Measurements from ENCODE around the gene PRKG1. TPM values are rescaled to one million over a fixed set of nuclear protein-coding genes. Genes with fewer than 3 reads are reported as not detected.
A peak's percentile ranks its signal among the peaks of the same experiment; 100 is the strongest.

Gene PRKG1
- total and polyA plus RNA-seq, 4 donors, result 26.2 to 199 (median 94.1) TPM

- no peak overlapping the region for H3K4me3 ChIP-seq (ENCODE audit: low read length in 2 of 2)
- ATAC-seq (ENCODE audit: low FRiP score), result peak; percentile 68
- peaks cover 1 to 7% of the 10 kb centered on the region in 2 donors for H3K4me1 ChIP-seq (ENCODE audit: control insufficient read depth in 1 of 2, insufficient read depth in 2 of 2, low read length in 2 of 2)
- peak; percentile 59 to 80 for DNase-seq
- intact Hi-C loops (cut with DNase I), result no loop called here
- peak overlapping the region in 1 of 2 donors; percentile 28 for H3K27ac ChIP-seq (ENCODE audit: low read depth in 1 of 2, low read length in 2 of 2)
- H3K36me3 ChIP-seq (ENCODE audit: control insufficient read depth in 1 of 2, insufficient read depth in 2 of 2, low read length in 1 of 2), result no peaks in the 10 kb centered on the region
- H3K9me3 ChIP-seq (ENCODE audit: control insufficient read depth, low read length), result no peaks in the 10 kb centered on the region
- 44 to 49% methylated on average over 2 of the region's 2 CpGs for WGBS, 2 donors
- no peaks in the 10 kb centered on the region for H3K27me3 ChIP-seq (ENCODE audit: control insufficient read depth in 1 of 2, insufficient read depth in 2 of 2, low read length in 1 of 2)
Measured at GRCh38 chr10:51397695-51398094, 323.4 kb downstream of the PRKG1 start.

GRCh38 chr10:51399840-51400239 lies 325.6 kb downstream of the PRKG1 start:
- intact Hi-C loops (cut with DNase I), result no loop called here
- Histone ChIP-seq H3K4me3 (ENCODE audit: low read length in 2 of 2) (no peak overlapping the region), H3K36me3 (ENCODE audit: control insufficient read depth in 1 of 2, insufficient read depth in 2 of 2, low read length in 1 of 2) (no peaks in the 10 kb centered on the region), H3K27ac (ENCODE audit: low read depth in 1 of 2, low read length in 2 of 2) (no peak overlapping the region), H3K9me3 (ENCODE audit: control insufficient read depth, low read length) (no peaks in the 10 kb centered on the region), H3K27me3 (ENCODE audit: control insufficient read depth in 1 of 2, insufficient read depth in 2 of 2, low read length in 1 of 2) (no peaks in the 10 kb centered on the region), H3K4me1 (ENCODE audit: control insufficient read depth in 1 of 2, insufficient read depth in 2 of 2, low read length in 2 of 2) (peaks cover 6 to 7% of the 10 kb centered on the region in 2 donors)
- DNase-seq (no peak), ATAC-seq (ENCODE audit: low FRiP score) (no peak)
- 95% methylated on average over 6 of the region's 6 CpGs for WGBS, 2 donors

- 60 to 63% methylated on average over 8 of the region's 8 CpGs for WGBS, 2 donors
- no peak overlapping the region for H3K4me3 ChIP-seq (ENCODE audit: low read length in 2 of 2)
- no peaks in the 10 kb centered on the region for H3K27me3 ChIP-seq (ENCODE audit: control insufficient read depth in 1 of 2, insufficient read depth in 2 of 2, low read length in 1 of 2)
- peaks cover 7 to 9% of the 10 kb centered on the region in 2 donors for H3K4me1 ChIP-seq (ENCODE audit: control insufficient read depth in 1 of 2, insufficient read depth in 2 of 2, low read length in 2 of 2)
- ATAC-seq (ENCODE audit: low FRiP score), result no peak
- no peak for DNase-seq
- intact Hi-C loops (cut with DNase I), result no loop called here
- H3K9me3 ChIP-seq (ENCODE audit: control insufficient read depth, low read length), result no peaks in the 10 kb centered on the region
- H3K27ac ChIP-seq (ENCODE audit: low read depth in 1 of 2, low read length in 2 of 2), result no peak overlapping the region
- H3K36me3 ChIP-seq (ENCODE audit: control insufficient read depth in 1 of 2, insufficient read depth in 2 of 2, low read length in 1 of 2), result no peaks in the 10 kb centered on the region
Measured at GRCh38 chr10:51400392-51401096, 326.3 kb downstream of the PRKG1 start.

- WGBS, 2 donors, result 17 to 20% methylated on average over 1 of the region's 1 CpG
Measured at GRCh38 chr10:51403521-51403920, 329.2 kb downstream of the PRKG1 start.

GRCh38 chr10:51405580-51406351 lies 331.5 kb downstream of the PRKG1 start:
- intact Hi-C loops (cut with DNase I), result no loop called here
- 52 to 60% methylated on average over 10 of the region's 10 CpGs for WGBS, 2 donors
- Histone ChIP-seq H3K4me1 (ENCODE audit: control insufficient read depth in 1 of 2, insufficient read depth in 2 of 2, low read length in 2 of 2) (peaks cover 0 to 14% of the 10 kb centered on the region in 2 donors), H3K27me3 (ENCODE audit: control insufficient read depth in 1 of 2, insufficient read depth in 2 of 2, low read length in 1 of 2) (no peaks in the 10 kb centered on the region), H3K9me3 (ENCODE audit: control insufficient read depth, low read length) (no peaks in the 10 kb centered on the region), H3K36me3 (ENCODE audit: control insufficient read depth in 1 of 2, insufficient read depth in 2 of 2, low read length in 1 of 2) (no peaks in the 10 kb centered on the region), H3K27ac (ENCODE audit: low read depth in 1 of 2, low read length in 2 of 2) (peak overlapping the region in 1 of 2 donors; percentile 69), H3K4me3 (ENCODE audit: low read length in 2 of 2) (no peak overlapping the region)
- ATAC-seq (ENCODE audit: low FRiP score), result peak; percentile 46
- no peak for DNase-seq

More at GRCh38 chr10:51403521-51403920, 329.2 kb downstream of the PRKG1 start:
- no peak overlapping the region for H3K4me3 ChIP-seq (ENCODE audit: low read length in 2 of 2)
- no peak overlapping the region for H3K27ac ChIP-seq (ENCODE audit: low read depth in 1 of 2, low read length in 2 of 2)
- no peaks in the 10 kb centered on the region for H3K9me3 ChIP-seq (ENCODE audit: control insufficient read depth, low read length)
- DNase-seq (no peak), ATAC-seq (ENCODE audit: low FRiP score) (no peak)
- H3K27me3 ChIP-seq (ENCODE audit: control insufficient read depth in 1 of 2, insufficient read depth in 2 of 2, low read length in 1 of 2), result no peaks in the 10 kb centered on the region
- no peaks in the 10 kb centered on the region for H3K36me3 ChIP-seq (ENCODE audit: control insufficient read depth in 1 of 2, insufficient read depth in 2 of 2, low read length in 1 of 2)
- intact Hi-C loops (cut with DNase I), result no loop called here
- peaks cover 2 to 14% of the 10 kb centered on the region in 2 donors for H3K4me1 ChIP-seq (ENCODE audit: control insufficient read depth in 1 of 2, insufficient read depth in 2 of 2, low read length in 2 of 2)

GRCh38 chr10:51406581-51406980 lies 332.3 kb downstream of the PRKG1 start:
- no peak overlapping the region for H3K4me3 ChIP-seq (ENCODE audit: low read length in 2 of 2)
- H3K36me3 ChIP-seq (ENCODE audit: control insufficient read depth in 1 of 2, insufficient read depth in 2 of 2, low read length in 1 of 2), result no peaks in the 10 kb centered on the region
- WGBS, 2 donors, result 95% methylated on average over 6 of the region's 6 CpGs
- intact Hi-C loops (cut with DNase I), result no loop called here
- ATAC-seq (ENCODE audit: low FRiP score) (no peak), DNase-seq (no peak)
- H3K9me3 ChIP-seq (ENCODE audit: control insufficient read depth, low read length), result no peaks in the 10 kb centered on the region
- no peaks in the 10 kb centered on the region for H3K27me3 ChIP-seq (ENCODE audit: control insufficient read depth in 1 of 2, insufficient read depth in 2 of 2, low read length in 1 of 2)
- no peak overlapping the region for H3K27ac ChIP-seq (ENCODE audit: low read depth in 1 of 2, low read length in 2 of 2)
- peaks cover 0 to 16% of the 10 kb centered on the region in 2 donors for H3K4me1 ChIP-seq (ENCODE audit: control insufficient read depth in 1 of 2, insufficient read depth in 2 of 2, low read length in 2 of 2)

- no peak for ATAC-seq (ENCODE audit: low FRiP score)
- DNase-seq, result no peak
- intact Hi-C loops (cut with DNase I), result no loop called here
- Histone ChIP-seq H3K4me3 (ENCODE audit: low read length in 2 of 2) (no peak overlapping the region), H3K27me3 (ENCODE audit: control insufficient read depth in 1 of 2, insufficient read depth in 2 of 2, low read length in 1 of 2) (no peaks in the 10 kb centered on the region), H3K36me3 (ENCODE audit: control insufficient read depth in 1 of 2, insufficient read depth in 2 of 2, low read length in 1 of 2) (no peaks in the 10 kb centered on the region), H3K4me1 (ENCODE audit: control insufficient read depth in 1 of 2, insufficient read depth in 2 of 2, low read length in 2 of 2) (peaks cover 3 to 13% of the 10 kb centered on the region in 2 donors), H3K27ac (ENCODE audit: low read depth in 1 of 2, low read length in 2 of 2) (peak overlapping the region in 1 of 2 donors; percentile 36), H3K9me3 (ENCODE audit: control insufficient read depth, low read length) (no peaks in the 10 kb centered on the region)
- 85 to 90% methylated on average over 4 of the region's 4 CpGs for WGBS, 2 donors
Measured at GRCh38 chr10:51416494-51416893, 342.2 kb downstream of the PRKG1 start.

- no peak overlapping the region for H3K4me3 ChIP-seq (ENCODE audit: low read length in 2 of 2)
- intact Hi-C loops (cut with DNase I), result loop anchor here in 1 of 2 donors (10.0 kb wide), 3 partner anchors 115 to 415 kb away; partner anchors contain the start of gene PRKG1
- no peak overlapping the region for H3K27ac ChIP-seq (ENCODE audit: low read depth in 1 of 2, low read length in 2 of 2)
- no peaks in the 10 kb centered on the region for H3K36me3 ChIP-seq (ENCODE audit: control insufficient read depth in 1 of 2, insufficient read depth in 2 of 2, low read length in 1 of 2)
- 75 to 78% methylated on average over 3 of the region's 3 CpGs for WGBS, 2 donors
- ATAC-seq (ENCODE audit: low FRiP score), result no peak
- no peaks in the 10 kb centered on the region for H3K27me3 ChIP-seq (ENCODE audit: control insufficient read depth in 1 of 2, insufficient read depth in 2 of 2, low read length in 1 of 2)
- H3K4me1 ChIP-seq (ENCODE audit: control insufficient read depth in 1 of 2, insufficient read depth in 2 of 2, low read length in 2 of 2), result peaks cover 9 to 18% of the 10 kb centered on the region in 2 donors
- H3K9me3 ChIP-seq (ENCODE audit: control insufficient read depth, low read length), result no peaks in the 10 kb centered on the region
- DNase-seq, result no peak
Measured at GRCh38 chr10:51419196-51420093, 345.2 kb downstream of the PRKG1 start.
